K562 (cell line): ENCODE measurements around the gene PPARG.

ENCODE experiments used
- CCNT2 ChIP-seq: IDR thresholded peaks from 2 replicates; pipeline ENCODE4 v1.6.1; 2011; ENCODE audit warnings: borderline replicate concordance, low read depth, mild to moderate bottlenecking, moderate library complexity, mixed read lengths, low read length; ENCODE audit not compliant: insufficient read length; ENCODE audit errors: extremely low read depth
- CTCF ChIP-seq, 3 experiments: IDR thresholded peaks in 2 of 3; conservative IDR thresholded peaks in 1 of 3; 2 replicates each; pipeline ENCODE4 v1.5.1; 2011 to 2012; ENCODE audit warnings: low read length in 3 of 3, mild to moderate bottlenecking in 3 of 3, control low read depth in 2 of 3, improper control_type of control experiment in 1 of 3, inconsistent platforms in 1 of 3, low read depth in 1 of 3, mixed read lengths in 1 of 3, moderate library complexity in 1 of 3; ENCODE audit not compliant: insufficient read depth in 2 of 3
- JUNB ChIP-seq: fragments of 450-650 bp; formaldehyde crosslinking; conservative IDR thresholded peaks from 2 replicates; pipeline ENCODE4 v1.4.0; 2020; ENCODE audit warnings: mild to moderate bottlenecking
- KHSRP ChIP-seq: fragments of 450-650 bp; IDR thresholded peaks from 2 replicates; pipeline ENCODE4 v1.6.1; 2017
- KLF16 ChIP-seq: IDR thresholded peaks from 2 replicates; pipeline ENCODE4 v1.6.1; 2016; ENCODE audit warnings: antibody characterized with exemption
- MAFK ChIP-seq: IDR thresholded peaks from 2 replicates; pipeline ENCODE4 v1.6.1; 2011; ENCODE audit warnings: low read length, improper control_type of control experiment
- NONO ChIP-seq, 2 experiments: fragments of 200-400 bp in 1 of 2; fragments of 450-650 bp in 1 of 2; formaldehyde crosslinking in 1 of 2; IDR thresholded peaks; 2 replicates each; pipeline ENCODE4 v1.6.1; 2017; ENCODE audit warnings: low read depth in 2 of 2, mild to moderate bottlenecking in 2 of 2, moderate library complexity in 2 of 2, low read length in 1 of 2
- NR2C2 ChIP-seq, 2 experiments: fragments of 200-800 bp in 1 of 2; sonication (Bioruptor generic) in 1 of 2; sonication (generic) in 1 of 2; formaldehyde crosslinking in 1 of 2; IDR thresholded peaks; 2 replicates each; pipeline versions ENCODE4 v1.6.1 to v1.8.0; 2016 to 2022; ENCODE audit warnings: mild to moderate bottlenecking in 1 of 2, missing compliant biosample characterization in 1 of 2, missing genetic modification characterization in 1 of 2, missing genetic modification reagents in 1 of 2
- POU5F1 ChIP-seq: fragments of 150-350 bp; IDR thresholded peaks from 2 replicates; pipeline ENCODE4 v1.6.1; 2014; ENCODE audit warnings: borderline replicate concordance, low read length, low read depth, mild to moderate bottlenecking; ENCODE audit not compliant: partially characterized antibody
- SPI1 ChIP-seq: IDR thresholded peaks from 2 replicates; pipeline ENCODE4 v1.6.1; 2011; ENCODE audit warnings: low read depth, low read length, control low read depth, borderline replicate concordance
- YY1 ChIP-seq, 3 experiments: IDR thresholded peaks; 2 replicates each; pipeline ENCODE4 v1.6.1; 2011; ENCODE audit warnings: low read length in 2 of 3, mild to moderate bottlenecking in 2 of 3, moderate library complexity in 2 of 3, borderline replicate concordance in 1 of 3, control low read depth in 1 of 3, low read depth in 1 of 3; ENCODE audit not compliant: insufficient read depth in 3 of 3, insufficient replicate concordance in 2 of 3, control insufficient read depth in 1 of 3, insufficient read length in 1 of 3; ENCODE audit errors: extremely low read depth in 1 of 3
- ZBTB49 ChIP-seq: sonication (generic); formaldehyde crosslinking; IDR thresholded peaks from 2 replicates; pipeline ENCODE4 v1.8.0; 2022; ENCODE audit warnings: missing genetic modification reagents, mild to moderate bottlenecking, borderline replicate concordance

GRCh38 chr3:12394569-12395271 lies 105.8 kb downstream of the PPARG start:
- TF ChIP-seq YY1 (IDR thresholded peaks at IDR 0.05; ENCODE audit: borderline replicate concordance in 1 of 3, control insufficient read depth in 1 of 3, extremely low read depth in 1 of 3, insufficient read depth in 3 of 3, insufficient read length in 1 of 3, insufficient replicate concordance in 2 of 3, low read depth in 1 of 3, low read length in 2 of 3) (no peak), JUNB (CRISPR knock-in tag) (no peak), POU5F1 (no peak), KHSRP (no peak), KLF16 (no peak), NR2C2 (CRISPR knock-in tag; IDR thresholded peaks at IDR 0.05) (no peak), NR2C2 (tag; IDR thresholded peaks at IDR 0.05) (no peak), ZBTB49 (no peak), CTCF (IDR thresholded peaks at IDR 0.05 in 2 of 3, conservative IDR thresholded peaks at IDR 0.05 in 1 of 3; ENCODE audit: insufficient read depth in 2 of 3, low read depth in 1 of 3, low read length in 3 of 3) (no peak), NONO (IDR thresholded peaks at IDR 0.05; ENCODE audit: low read depth in 2 of 2, low read length in 1 of 2) (no peak), MAFK (no peak), SPI1 (no peak), CCNT2 (no peak)
